ENCODE results near the gene BRMS1L.
A peak's percentile ranks its signal among the peaks of the same experiment; 100 is the strongest.

The BRMS1L gene

GRCh38 chr14:35810963-35811362, 15.2 kb upstream of the BRMS1L start:
- Histone ChIP-seq H3K27ac (ENCODE audit: low read depth, low read length, poor library complexity, severe bottlenecking) (no peak overlapping the region), H2AFZ (ENCODE audit: low read length) (no peak overlapping the region), H3K9ac (ENCODE audit: low read length) (no peak overlapping the region), H3K9me2 (ENCODE audit: low read depth, low read length) (no peaks in the 10 kb centered on the region), H4K20me1 (ENCODE audit: insufficient read depth, low read length) (no peaks in the 10 kb centered on the region), H3K36me3 (ENCODE audit: insufficient read depth, low read length) (no peaks in the 10 kb centered on the region), H3K27me3 (ENCODE audit: insufficient read depth, low read length) (no peaks in the 10 kb centered on the region), H3F3A (ENCODE audit: insufficient read depth, low read length) (no peaks in the 10 kb centered on the region), H3K4me3 (ENCODE audit: low read depth, low read length, poor library complexity, severe bottlenecking) (no peak overlapping the region), H3K9me3 (ENCODE audit: low read length) (no peaks in the 10 kb centered on the region), H3K79me2 (ENCODE audit: insufficient read depth, low read length) (peaks cover 17% of the 10 kb centered on the region; the same call in 1 of the 2 replicates), H3K4me2 (ENCODE audit: low read length) (no peak overlapping the region), H3K4me1 (ENCODE audit: insufficient read depth, low read length, severe bottlenecking) (peaks cover 18% of the 10 kb centered on the region)
- TF ChIP-seq, protein P1, sequence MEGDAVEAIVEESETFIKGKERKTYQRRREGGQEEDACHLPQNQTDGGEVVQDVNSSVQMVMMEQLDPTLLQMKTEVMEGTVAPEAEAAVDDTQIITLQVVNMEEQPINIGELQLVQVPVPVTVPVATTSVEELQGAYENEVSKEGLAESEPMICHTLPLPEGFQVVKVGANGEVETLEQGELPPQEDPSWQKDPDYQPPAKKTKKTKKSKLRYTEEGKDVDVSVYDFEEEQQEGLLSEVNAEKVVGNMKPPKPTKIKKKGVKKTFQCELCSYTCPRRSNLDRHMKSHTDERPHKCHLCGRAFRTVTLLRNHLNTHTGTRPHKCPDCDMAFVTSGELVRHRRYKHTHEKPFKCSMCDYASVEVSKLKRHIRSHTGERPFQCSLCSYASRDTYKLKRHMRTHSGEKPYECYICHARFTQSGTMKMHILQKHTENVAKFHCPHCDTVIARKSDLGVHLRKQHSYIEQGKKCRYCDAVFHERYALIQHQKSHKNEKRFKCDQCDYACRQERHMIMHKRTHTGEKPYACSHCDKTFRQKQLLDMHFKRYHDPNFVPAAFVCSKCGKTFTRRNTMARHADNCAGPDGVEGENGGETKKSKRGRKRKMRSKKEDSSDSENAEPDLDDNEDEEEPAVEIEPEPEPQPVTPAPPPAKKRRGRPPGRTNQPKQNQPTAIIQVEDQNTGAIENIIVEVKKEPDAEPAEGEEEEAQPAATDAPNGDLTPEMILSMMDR (IDR thresholded peaks at IDR 0.05; ENCODE audit: low read length) = no peak
- TF ChIP-seq EZH2 (IDR thresholded peaks at IDR 0.05; ENCODE audit: borderline replicate concordance, low read length) = no peak

DNA sequence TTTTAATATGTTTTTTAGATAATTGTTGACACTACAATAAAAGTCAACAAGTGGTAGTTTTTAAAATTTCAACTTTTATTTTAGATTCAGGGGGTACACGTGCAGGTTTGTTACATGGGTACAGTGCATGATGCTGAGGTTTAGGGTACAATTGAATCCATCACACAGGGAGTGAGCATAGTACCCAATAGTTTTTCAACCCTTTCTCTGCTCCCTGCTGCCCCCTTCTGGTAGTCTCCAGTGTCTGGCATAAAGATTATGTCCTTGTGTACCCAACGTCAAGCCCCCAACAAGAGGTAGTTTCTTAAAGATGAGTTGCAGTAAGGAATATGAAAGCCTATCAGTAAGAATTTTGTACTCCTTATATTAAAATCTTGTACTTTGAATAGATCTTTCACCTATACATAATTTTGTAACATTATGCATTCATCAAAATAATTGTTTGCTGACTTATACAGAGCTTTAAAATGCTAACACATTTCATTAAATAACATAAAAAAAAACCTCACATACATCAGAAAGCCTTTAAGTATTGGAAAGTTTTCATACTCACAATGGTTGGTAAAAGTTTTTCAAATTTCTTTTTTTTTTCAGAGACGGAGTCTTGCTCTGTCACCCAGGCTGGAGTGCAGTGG, 11.7 kb upstream of the BRMS1L start:
- Histone ChIP-seq H4K20me1 (ENCODE audit: insufficient read depth, low read length) (no peaks in the 10 kb centered on the region), H3K4me3 (ENCODE audit: low read depth, low read length, poor library complexity, severe bottlenecking) (no peak overlapping the region), H3F3A (ENCODE audit: insufficient read depth, low read length) (no peaks in the 10 kb centered on the region), H3K9me2 (ENCODE audit: low read depth, low read length) (no peaks in the 10 kb centered on the region), H3K36me3 (ENCODE audit: insufficient read depth, low read length) (no peaks in the 10 kb centered on the region), H3K4me2 (ENCODE audit: low read length) (no peak overlapping the region), H2AFZ (ENCODE audit: low read length) (no peak overlapping the region), H3K27me3 (ENCODE audit: insufficient read depth, low read length) (no peaks in the 10 kb centered on the region), H3K4me1 (ENCODE audit: insufficient read depth, low read length, severe bottlenecking) (no peaks in the 10 kb centered on the region), H3K27ac (ENCODE audit: low read depth, low read length, poor library complexity, severe bottlenecking) (no peak overlapping the region), H3K9me3 (ENCODE audit: low read length) (no peaks in the 10 kb centered on the region), H3K79me2 (ENCODE audit: insufficient read depth, low read length) (no peaks in the 10 kb centered on the region), H3K9ac (ENCODE audit: low read length) (no peak overlapping the region)
- TF ChIP-seq, protein P1 (IDR thresholded peaks at IDR 0.05; ENCODE audit: low read length) = peak; percentile 77
- no peak for TF ChIP-seq EZH2 (IDR thresholded peaks at IDR 0.05; ENCODE audit: borderline replicate concordance, low read length)

DNA sequence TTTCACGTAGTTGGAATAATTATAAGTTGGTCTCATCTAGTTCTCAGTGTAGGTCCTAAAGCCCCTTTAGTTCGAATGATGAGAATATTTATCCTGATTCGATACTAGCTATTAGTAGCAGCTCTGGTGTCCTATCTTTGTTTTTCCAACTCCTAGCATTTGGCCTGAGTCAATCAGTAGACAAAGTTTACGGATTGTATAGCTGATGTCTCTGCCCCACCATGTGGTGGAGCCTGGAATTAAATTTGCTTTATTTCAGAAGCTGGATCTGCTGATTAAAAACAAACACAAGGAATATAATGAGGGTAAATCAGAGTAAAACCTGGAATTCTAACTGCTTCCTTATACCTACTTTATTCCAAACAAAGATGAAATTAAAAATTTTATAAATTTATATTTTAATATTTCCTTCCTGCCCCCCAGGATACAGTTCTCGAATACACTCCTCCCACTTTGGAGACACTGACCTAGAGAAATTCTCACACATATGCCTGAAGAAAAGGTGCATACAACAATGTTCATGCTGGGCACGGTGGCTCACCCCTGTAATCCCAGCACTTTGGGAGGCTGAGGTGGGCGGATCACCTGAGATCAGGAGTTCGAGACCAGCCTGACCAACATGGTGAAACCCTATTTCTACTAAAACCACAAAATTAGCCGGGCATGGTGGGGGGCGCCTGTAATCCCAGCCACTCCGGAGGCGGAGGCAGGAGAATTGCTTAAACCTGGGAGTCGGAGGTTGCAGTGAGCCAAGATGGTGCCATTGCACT, 7.6 kb upstream of the BRMS1L start:
- Histone ChIP-seq H3K9me3 (ENCODE audit: low read length) (no peaks in the 10 kb centered on the region), H3K27me3 (ENCODE audit: insufficient read depth, low read length) (no peaks in the 10 kb centered on the region), H3K9me2 (ENCODE audit: low read depth, low read length) (no peaks in the 10 kb centered on the region), H3F3A (ENCODE audit: insufficient read depth, low read length) (no peaks in the 10 kb centered on the region), H4K20me1 (ENCODE audit: insufficient read depth, low read length) (no peaks in the 10 kb centered on the region), H3K27ac (ENCODE audit: low read depth, low read length, poor library complexity, severe bottlenecking) (no peak overlapping the region), H3K36me3 (ENCODE audit: insufficient read depth, low read length) (no peaks in the 10 kb centered on the region), H3K4me3 (ENCODE audit: low read depth, low read length, poor library complexity, severe bottlenecking) (no peak overlapping the region), H3K79me2 (ENCODE audit: insufficient read depth, low read length) (no peaks in the 10 kb centered on the region), H3K9ac (ENCODE audit: low read length) (no peak overlapping the region), H3K4me1 (ENCODE audit: insufficient read depth, low read length, severe bottlenecking) (no peaks in the 10 kb centered on the region), H2AFZ (ENCODE audit: low read length) (no peak overlapping the region), H3K4me2 (ENCODE audit: low read length) (no peak overlapping the region)
- TF ChIP-seq, protein P1 (IDR thresholded peaks at IDR 0.05; ENCODE audit: low read length) = peak; percentile 66
- TF ChIP-seq EZH2 (IDR thresholded peaks at IDR 0.05; ENCODE audit: borderline replicate concordance, low read length) = no peak
